ENCODE results near the gene ABLIM2. TPM values are rescaled to one million over a fixed set of nuclear protein-coding genes. Genes with fewer than 3 reads are reported as not detected.

Gene ABLIM2
- total RNA-seq, 1 experiment from 2014 or later, result 2.3 TPM

- no peak for DNase-seq (ENCODE audit: extremely low read depth, low read depth)
These were observed 144.5 kb downstream of the ABLIM2 start for GRCh38 chr4:8013976-8014726.

GRCh38 chr4:8012517-8012916 is 146.1 kb downstream of the ABLIM2 start:
- DNase-seq (ENCODE audit: extremely low read depth, low read depth), result no peak

DNA sequence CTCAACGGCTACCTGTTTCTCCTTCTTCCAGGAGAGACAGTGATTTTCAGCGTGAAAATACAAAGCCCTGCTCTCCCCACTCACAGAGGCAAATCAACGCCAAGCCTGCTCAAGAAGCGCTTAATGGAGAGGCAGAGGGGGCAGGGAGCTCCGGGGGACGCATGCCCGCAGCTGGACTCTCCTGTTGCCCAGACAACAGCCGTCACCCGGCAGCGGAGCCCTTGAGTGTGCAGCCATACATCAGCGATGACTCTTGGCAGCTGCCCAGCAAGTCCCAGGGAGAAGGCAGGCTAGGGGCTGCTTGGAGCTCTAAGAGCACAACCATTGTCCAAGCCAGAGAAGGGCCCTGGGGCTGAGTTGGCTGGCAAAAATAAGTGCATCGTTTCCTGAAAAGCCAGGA is 148.0 kb downstream of the ABLIM2 start:
- DNase-seq (ENCODE audit: extremely low read depth, low read depth), result no peak

- no peak for DNase-seq (ENCODE audit: extremely low read depth, low read depth)
These were observed 148.7 kb downstream of the ABLIM2 start for GRCh38 chr4:8009710-8010511.

- DNase-seq (ENCODE audit: extremely low read depth, low read depth), result no peak
These were observed 149.5 kb downstream of the ABLIM2 start for GRCh38 chr4:8009097-8009496.

DNA sequence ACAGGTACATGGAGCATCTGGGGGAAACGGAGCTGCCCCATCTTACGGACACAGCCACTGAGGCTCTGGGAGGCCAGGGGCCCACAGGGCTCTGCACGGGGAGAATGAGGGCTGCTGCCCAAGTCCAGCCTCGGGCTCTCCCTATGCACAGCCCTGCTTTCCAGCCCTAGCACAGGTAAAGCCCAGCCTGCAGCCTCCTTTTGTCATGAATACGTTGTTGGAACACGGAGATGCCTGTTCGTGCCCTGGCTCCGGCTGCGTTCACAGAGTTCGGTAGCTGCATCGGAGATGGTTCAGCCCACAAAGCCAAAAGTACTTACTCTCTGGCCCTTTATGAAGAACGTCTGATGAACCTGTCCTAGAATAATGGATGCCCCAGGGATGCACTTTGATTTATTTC is 150.2 kb downstream of the ABLIM2 start:
- DNase-seq (ENCODE audit: extremely low read depth, low read depth), result no peak

DNA sequence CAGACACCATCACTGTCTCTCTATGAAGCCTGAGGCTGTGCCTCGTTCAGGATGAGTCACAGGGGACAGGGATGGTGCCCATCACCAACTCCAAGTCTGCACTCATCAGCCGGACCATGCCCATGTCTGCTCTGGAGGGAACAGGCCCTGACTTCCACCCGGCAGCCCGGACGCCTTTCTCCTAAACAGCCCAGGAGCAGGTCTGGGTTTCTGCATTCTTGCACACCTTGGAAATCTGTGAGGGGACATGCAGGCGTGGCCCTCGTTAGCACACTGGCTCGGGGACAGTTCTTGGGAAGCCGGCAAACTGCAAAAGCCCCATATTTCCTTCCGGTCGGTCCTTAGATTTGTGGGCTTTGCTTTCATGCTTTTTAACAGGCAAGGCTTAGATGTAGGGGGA is 151.0 kb downstream of the ABLIM2 start:
- DNase-seq (ENCODE audit: extremely low read depth, low read depth), result no peak

- no peak for DNase-seq (ENCODE audit: extremely low read depth, low read depth)
These were observed 152.1 kb downstream of the ABLIM2 start for GRCh38 chr4:8006471-8006870.

- no peak for DNase-seq (ENCODE audit: extremely low read depth, low read depth)
These were observed 152.8 kb downstream of the ABLIM2 start for GRCh38 chr4:8005814-8006215.

DNA sequence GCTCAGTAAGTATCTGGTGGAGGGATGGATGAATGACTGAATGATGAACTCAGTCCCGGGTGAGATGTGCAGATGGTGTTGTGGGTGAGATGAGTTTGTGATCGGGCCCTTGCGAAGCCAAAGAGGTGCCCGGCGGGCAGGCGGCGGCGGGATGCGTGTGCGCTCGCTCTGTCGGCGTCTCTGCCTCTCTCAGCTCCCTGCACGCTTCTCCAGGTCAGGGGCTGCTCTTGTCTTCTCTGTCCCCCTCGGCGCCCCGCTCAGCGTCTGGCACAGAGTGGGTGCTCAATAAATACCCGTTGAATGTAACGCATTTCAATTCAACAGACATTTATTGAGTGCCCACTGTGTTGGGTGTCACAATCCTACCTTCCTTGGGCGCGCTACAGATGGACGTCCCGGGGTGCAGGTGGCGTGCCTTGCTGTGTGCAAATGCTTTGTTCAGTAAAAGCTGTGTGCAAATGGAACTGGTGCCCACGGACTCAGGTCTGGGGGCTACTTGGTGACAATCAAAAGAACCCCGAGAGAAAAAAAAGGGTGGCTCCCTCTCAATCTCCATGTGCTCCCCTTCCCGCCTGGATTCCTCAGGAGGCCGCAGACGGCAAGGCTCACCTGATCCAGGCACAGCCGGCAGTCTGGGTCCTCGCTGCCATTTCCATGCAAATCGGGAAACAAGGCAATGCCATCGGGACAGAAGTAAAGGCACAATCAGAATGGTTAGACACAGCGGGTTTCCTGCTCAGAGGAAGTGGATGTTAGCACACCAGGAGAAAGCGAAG is 153.4 kb downstream of the ABLIM2 start:
- no peak for DNase-seq (ENCODE audit: extremely low read depth, low read depth)

- DNase-seq (ENCODE audit: extremely low read depth, low read depth), result no peak
These were observed 154.5 kb downstream of the ABLIM2 start for GRCh38 chr4:8004066-8004465.

DNA sequence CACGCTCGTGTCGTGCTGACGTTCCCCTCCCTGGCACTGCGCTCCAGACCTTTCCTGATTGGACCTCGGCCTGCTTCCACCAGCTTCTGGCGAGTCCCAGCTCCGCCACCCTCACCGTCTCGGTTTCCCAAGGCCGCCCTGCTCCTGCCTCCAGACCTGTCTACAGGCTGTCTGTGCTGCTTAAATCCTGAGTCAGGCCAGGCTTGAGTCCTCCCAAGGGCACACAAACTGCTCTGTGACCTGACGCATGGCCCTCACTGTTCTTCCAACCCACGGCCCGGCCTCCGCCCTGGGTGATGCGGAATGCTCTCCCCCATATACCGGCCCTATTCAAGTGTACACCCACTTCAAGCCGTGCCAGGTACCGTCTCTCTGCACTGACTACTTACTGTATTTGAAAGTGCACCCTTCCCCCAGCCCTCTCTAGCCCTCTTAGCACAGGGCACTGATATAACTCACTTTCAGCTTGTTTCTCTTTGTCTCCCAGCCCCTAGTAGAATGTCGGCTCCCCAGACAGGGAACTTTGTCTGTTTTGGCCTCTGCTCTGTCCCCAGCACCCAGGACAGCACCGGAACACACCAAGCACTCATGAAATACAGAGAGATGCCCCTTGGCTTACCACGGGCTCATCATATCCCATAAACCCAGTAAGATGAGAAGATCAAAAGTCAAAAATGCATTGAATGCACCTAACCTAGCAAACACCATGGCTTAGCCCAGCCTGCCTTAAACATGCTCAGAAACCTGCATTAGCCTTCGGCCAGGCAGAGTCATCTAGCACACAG is 155.9 kb downstream of the ABLIM2 start:
- no peak for DNase-seq (ENCODE audit: extremely low read depth, low read depth)

DNA sequence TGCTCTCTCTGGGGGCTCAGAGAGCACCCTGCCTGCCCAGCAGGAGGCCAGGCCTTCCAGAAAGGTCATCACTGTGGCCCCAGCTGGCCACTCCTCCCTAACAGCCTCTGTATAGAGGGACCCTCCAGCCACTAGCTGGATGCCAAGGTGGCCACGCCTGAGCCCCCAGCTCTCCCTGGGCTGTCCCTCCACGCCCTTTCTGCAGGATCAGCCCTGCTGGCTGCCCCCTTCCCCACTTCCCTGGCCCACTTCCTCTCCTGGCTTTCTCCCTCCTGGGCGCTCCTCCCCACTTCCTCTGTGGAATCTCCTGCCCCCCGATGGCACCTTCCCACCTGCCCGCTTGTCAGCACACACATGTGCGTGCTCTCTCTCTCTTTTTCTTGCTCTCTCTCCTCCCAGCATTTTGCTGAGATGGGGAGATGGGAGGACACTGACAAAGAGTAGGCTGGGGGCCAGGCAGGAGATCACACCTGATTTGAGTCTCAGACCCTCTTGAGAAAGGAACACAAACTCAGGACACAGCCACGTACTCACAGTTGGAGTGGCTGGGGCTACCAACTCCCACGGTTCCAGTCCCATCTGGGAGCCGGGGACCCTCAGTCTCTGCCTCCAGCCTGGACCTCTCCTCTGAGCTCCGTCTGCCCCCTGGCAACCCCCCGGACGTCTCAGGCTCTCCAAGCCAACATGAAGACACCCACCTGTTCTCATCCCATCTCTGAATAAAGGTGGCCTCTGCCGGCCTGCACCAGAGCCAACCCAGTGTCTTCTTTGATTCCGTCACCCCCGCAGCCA is 156.9 kb downstream of the ABLIM2 start:
- DNase-seq (ENCODE audit: extremely low read depth, low read depth), result no peak

- no peak for DNase-seq (ENCODE audit: extremely low read depth, low read depth)
These were observed 157.7 kb downstream of the ABLIM2 start for GRCh38 chr4:8000721-8001491.

- DNase-seq (ENCODE audit: extremely low read depth, low read depth), result no peak
These were observed 158.4 kb downstream of the ABLIM2 start for GRCh38 chr4:8000247-8000646.

GRCh38 chr4:7999695-8000094 is 158.9 kb downstream of the ABLIM2 start:
- DNase-seq (ENCODE audit: extremely low read depth, low read depth), result no peak

DNA sequence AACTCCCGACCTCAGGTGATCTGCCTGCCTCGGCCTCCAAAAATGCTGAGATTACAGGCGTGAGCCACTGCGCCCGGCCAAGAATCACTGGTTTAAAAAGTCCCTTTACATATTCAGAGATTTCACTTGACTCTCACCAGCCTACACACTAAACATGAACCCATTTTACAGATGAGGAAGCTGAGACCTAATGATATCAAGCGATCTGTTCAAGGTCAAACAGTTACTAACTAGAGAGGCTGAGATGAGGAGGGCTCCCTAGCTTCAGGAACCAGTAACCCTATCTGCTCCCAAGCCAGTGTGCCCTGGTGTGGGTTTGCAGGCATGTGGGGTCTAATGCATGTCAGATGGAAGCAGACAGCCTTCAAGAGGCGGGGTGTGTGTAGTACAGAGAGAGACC is 159.3 kb downstream of the ABLIM2 start:
- DNase-seq (ENCODE audit: extremely low read depth, low read depth), result no peak

DNA sequence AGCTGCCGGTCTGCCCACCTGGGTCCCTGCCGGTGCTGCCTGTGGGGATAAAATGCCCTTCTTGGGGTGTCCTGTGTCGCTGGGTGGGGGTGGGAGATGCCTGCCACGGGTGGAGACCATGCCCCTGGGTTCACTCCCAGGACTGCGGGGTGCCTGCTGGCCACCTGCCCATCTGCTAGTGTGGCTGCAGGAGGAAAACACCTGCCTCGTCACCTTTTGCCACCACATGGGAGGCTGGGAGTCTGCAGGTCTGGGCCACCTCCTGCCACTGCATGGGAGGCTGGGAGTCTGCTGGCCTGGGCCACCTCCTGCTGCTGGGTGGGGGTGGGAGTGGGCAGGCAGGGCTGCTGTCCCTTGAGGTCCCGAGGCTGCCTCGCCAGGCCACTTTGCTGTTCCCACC is 160.2 kb downstream of the ABLIM2 start:
- DNase-seq (ENCODE audit: extremely low read depth, low read depth), result no peak

DNA sequence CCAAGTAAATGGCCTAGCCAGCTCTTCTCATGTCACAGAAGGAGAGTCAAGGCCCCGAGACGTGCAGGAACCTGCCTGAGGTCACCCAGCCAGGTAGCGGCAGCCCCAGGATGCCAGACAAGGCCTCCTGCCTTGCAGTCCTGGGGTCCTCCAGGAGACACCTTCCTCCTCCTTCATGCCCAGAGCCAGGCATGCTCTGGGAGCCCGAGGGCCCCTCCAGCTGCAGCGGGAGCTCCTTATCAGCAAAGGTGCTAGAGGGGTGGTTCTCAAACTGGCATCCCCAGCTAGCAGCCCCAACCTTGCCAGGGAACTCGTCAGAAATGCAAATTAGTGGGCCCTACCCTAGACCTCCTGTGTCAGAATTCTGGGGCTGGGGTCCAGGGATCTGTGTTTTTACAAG is 162.7 kb downstream of the ABLIM2 start:
- no peak for DNase-seq (ENCODE audit: extremely low read depth, low read depth)

Data from NCI-H460 (cell line).